A549 (cell line): ENCODE measurements around the gene ST6GALNAC5. TPM values are rescaled to one million over a fixed set of nuclear protein-coding genes. Genes with fewer than 3 reads are reported as not detected.
"Not testable (repeated sequence)": the region's sequence is repeated elsewhere in the genome, so short reads cannot be mapped to it uniquely, and the experiment has no call there.

Experiments used
- ATAC-seq, 2 experiments: fragments of 200-7000 bp in 1 of 2; fragments of >200 bp in 1 of 2; cut with Nextera tagmentation in 1 of 2; cut with Tn5 transposase in 1 of 2; 3 replicates each; pipeline versions ENCODE4 v1.8.0 to v1.9.1; 2018 to 2020; ENCODE audit warnings: mild to moderate bottlenecking in 1 of 2, moderate library complexity in 1 of 2
- CTCF ChIA-PET: fragments of 300-600 bp; sonication (Branson Sonifier 250); formaldehyde crosslinking; extraction: SDS; loops from one replicate; lab custom pipeline; 2021; ENCODE audit warnings: antibody characterized with exemption, inconsistent platforms; lab: Yijun Ruan, JAX
- POLR2A ChIA-PET: fragments of 350-600 bp; formaldehyde crosslinking; extraction: SDS; loops from one replicate; lab custom pipeline; 2021; ENCODE audit warnings: antibody characterized with exemption, inconsistent platforms; lab: Yijun Ruan, JAX
- DNase-seq, 2 experiments: peaks; one replicate each; pipeline versions ENCODE4 v3.0.0 to v3.0.0-alpha.2; 2011 to 2016; ENCODE audit warnings: low read depth in 1 of 2, low spot score in 1 of 2
- FAIRE-seq: peaks from 2 replicates; lab custom pipeline; 2011; peaks lifted over from hg19 to GRCh38; lab: Jason Lieb, UNC
- H3K27ac ChIP-seq, 2 experiments: fragments of >200 bp; sonication (Bioruptor Twin); formaldehyde crosslinking; 3 replicates each; pipeline ENCODE4 v1.5.1; 2016 to 2017
- H3K4me1 ChIP-seq: fragments of >200 bp; sonication (Bioruptor Twin); formaldehyde crosslinking; 3 replicates; pipeline ENCODE4 v1.6.1; 2016
- H3K4me2 ChIP-seq: fragments of >200 bp; sonication (Bioruptor Twin); formaldehyde crosslinking; 3 replicates; pipeline ENCODE4 v1.6.1; 2016
- H3K4me3 ChIP-seq: fragments of >200 bp; sonication (Bioruptor Twin); formaldehyde crosslinking; 3 replicates; pipeline ENCODE4 v1.5.1; 2016
- H3K9me3 ChIP-seq: fragments of >200 bp; sonication (Bioruptor Twin); formaldehyde crosslinking; 3 replicates; pipeline ENCODE4 v1.6.1; 2016
- BCL3 ChIP-seq: fragments of >200 bp; sonication (Bioruptor Twin); formaldehyde crosslinking; IDR thresholded peaks from 3 replicates; pipeline ENCODE4 v1.6.1; 2016
- CBX8 ChIP-seq: fragments of 200-600 bp; sonication (generic); IDR thresholded peaks from 2 replicates; pipeline ENCODE4 v1.6.1; 2016
- CHD4 ChIP-seq: fragments of 200-600 bp; sonication (generic); IDR thresholded peaks from 2 replicates; pipeline ENCODE4 v1.6.1; 2016; ENCODE audit warnings: antibody characterized with exemption, mild to moderate bottlenecking, borderline replicate concordance
- E2F6 ChIP-seq: IDR thresholded peaks from 2 replicates; pipeline ENCODE4 v1.6.1; 2012; ENCODE audit warnings: low read depth, borderline replicate concordance
- EHF ChIP-seq: fragments of 250-450 bp; sonication (Bioruptor Pico); IDR thresholded peaks from 2 replicates; pipeline ENCODE4 v1.5.0; 2020; ENCODE audit warnings: mild to moderate bottlenecking
- EP300 ChIP-seq, 2 experiments: fragments of >200 bp; sonication (Bioruptor Twin); formaldehyde crosslinking; IDR thresholded peaks; 2 replicates in 1 of 2; 3 replicates in 1 of 2; pipeline ENCODE4 v1.6.1; 2016 to 2017
- ESRRA ChIP-seq: fragments of 150-350 bp; IDR thresholded peaks from 2 replicates; pipeline ENCODE4 v1.6.1; 2014; ENCODE audit warnings: mild to moderate bottlenecking, low read length, borderline replicate concordance
- FOSB ChIP-seq: fragments of 250-450 bp; sonication (Bioruptor Pico); IDR thresholded peaks from 2 replicates; pipeline ENCODE4 v1.5.0; 2020; ENCODE audit warnings: mild to moderate bottlenecking, moderate library complexity
- HDAC2 ChIP-seq: fragments of 200-600 bp; sonication (generic); IDR thresholded peaks from 2 replicates; pipeline ENCODE4 v1.6.1; 2016
- HEYL ChIP-seq: fragments of 250-450 bp; sonication (Bioruptor Pico); IDR thresholded peaks from 2 replicates; pipeline ENCODE4 v1.8.0; 2021; ENCODE audit warnings: mild to moderate bottlenecking, moderate library complexity
- JUN ChIP-seq, 2 experiments: fragments of >200 bp; sonication (Bioruptor Twin); formaldehyde crosslinking; IDR thresholded peaks; 2 replicates in 1 of 2; 3 replicates in 1 of 2; pipeline ENCODE4 v1.6.1; 2016 to 2017
- JUNB ChIP-seq: fragments of >200 bp; sonication (Bioruptor Twin); formaldehyde crosslinking; IDR thresholded peaks from 2 replicates; pipeline ENCODE4 v1.6.1; 2016
- KDM1A ChIP-seq: fragments of 200-600 bp; sonication (generic); IDR thresholded peaks from 2 replicates; pipeline ENCODE4 v1.6.1; 2016; ENCODE audit warnings: low read depth, mild to moderate bottlenecking
- MAFK ChIP-seq: fragments of 450-650 bp; IDR thresholded peaks from 2 replicates; pipeline ENCODE4 v1.6.1; 2014; ENCODE audit not compliant: partially characterized antibody
- MAZ ChIP-seq: fragments of 150-350 bp; IDR thresholded peaks from 2 replicates; pipeline ENCODE4 v1.6.1; 2014; ENCODE audit warnings: antibody characterized with exemption, low read depth, low read length, borderline replicate concordance
- MYC ChIP-seq: IDR thresholded peaks from 2 replicates; pipeline ENCODE4 v1.6.1; 2012; ENCODE audit warnings: mild to moderate bottlenecking, inconsistent platforms, low read length, improper control_type of control experiment, borderline replicate concordance
- PHF8 ChIP-seq: fragments of 200-600 bp; sonication (generic); IDR thresholded peaks from 2 replicates; pipeline ENCODE4 v1.6.1; 2016; ENCODE audit warnings: low read depth, mild to moderate bottlenecking, antibody characterized with exemption, moderate library complexity, borderline replicate concordance
- POLR2A ChIP-seq: IDR thresholded peaks from 2 replicates; pipeline ENCODE4 v1.6.1; 2012; ENCODE audit warnings: mild to moderate bottlenecking, low read length
- RAD21 ChIP-seq, 2 experiments: fragments of >200 bp in 1 of 2; sonication (Bioruptor Twin) in 1 of 2; formaldehyde crosslinking in 1 of 2; IDR thresholded peaks in 1 of 2; conservative IDR thresholded peaks in 1 of 2; 2 replicates in 1 of 2; 3 replicates in 1 of 2; pipeline ENCODE4 v1.6.1; 2012 to 2018; ENCODE audit warnings: inconsistent platforms in 1 of 2
- RCOR1 ChIP-seq: fragments of 150-350 bp; IDR thresholded peaks from 2 replicates; pipeline ENCODE4 v1.6.1; 2014; ENCODE audit warnings: antibody characterized with exemption, low read length, low read depth
- SREBF2 ChIP-seq: fragments of 450-650 bp; IDR thresholded peaks from 2 replicates; pipeline ENCODE4 v1.6.1; 2014; ENCODE audit warnings: mild to moderate bottlenecking, moderate library complexity
- TFCP2L1 ChIP-seq: fragments of 250-450 bp; sonication (Bioruptor Pico); IDR thresholded peaks from 2 replicates; pipeline ENCODE4 v1.5.0; 2021; ENCODE audit warnings: mild to moderate bottlenecking
- WGBS: methylation state at CpG from one replicate; pipeline ENCODE4 v1.1.6; 2017; ENCODE audit errors: missing lambda C conversion rate; 5-methylcytosine and 5-hydroxymethylcytosine counted together
- polyA plus RNA-seq, 4 experiments: library from polyadenylated mRNA; depleted of rRNA in 3 of 4; stranded (reverse); fragments of >200 nt; fragmentation: RNase III in 1 of 4; extraction: RNeasy Plus Mini Kit Qiagen cat#74134 plus additional on column Dnase treatment in 1 of 4; gene quantifications; 2 replicates in 3 of 4; 3 replicates in 1 of 4; pipeline ENCODE4 v1.2.3, GENCODE V29; 2011 to 2017
- TF ChIP-seq, protein P1 (sequence below): fragments of 250-450 bp; sonication (Bioruptor Pico); IDR thresholded peaks from 2 replicates; pipeline ENCODE4 v1.5.0; 2021; ENCODE audit warnings: mild to moderate bottlenecking, moderate library complexity, borderline replicate concordance
- TF ChIP-seq, protein P2 (sequence below): IDR thresholded peaks from 2 replicates; pipeline ENCODE4 v1.6.1; 2012

ST6GALNAC5 gene
- polyA plus RNA-seq, 2 of the 4 experiments (the other 2 are of a cell fraction): not detected

GRCh38 chr1:76876655-76877395, 9.5 kb downstream of the ST6GALNAC5 start:
- no peaks in the 10 kb centered on the region for H3K9me3 ChIP-seq
- ChIA-PET POLR2A (no interaction called here), CTCF (no interaction called here)
- H3K27ac ChIP-seq: no peak overlapping the region
- DNase-seq (no peak), FAIRE-seq (no peak), ATAC-seq (no peak)
- H3K4me2 ChIP-seq: no peak overlapping the region
- H3K4me1 ChIP-seq: no peaks in the 10 kb centered on the region
- no peak overlapping the region for H3K4me3 ChIP-seq
- WGBS: 36% methylated on average over 8 of the region's 8 CpGs
- TF ChIP-seq PHF8: no peak
- TF ChIP-seq RCOR1: no peak
- TF ChIP-seq TFCP2L1: no peak
- TF ChIP-seq E2F6: no peak
- TF ChIP-seq KDM1A: no peak
- no peak for TF ChIP-seq ESRRA
- TF ChIP-seq CBX8: no peak
- no peak for TF ChIP-seq POLR2A
- no peak for TF ChIP-seq MYC
- TF ChIP-seq RAD21 (conservative IDR thresholded peaks at IDR 0.05 in 1 of 2, IDR thresholded peaks at IDR 0.05 in 1 of 2): no peak
- no peak for TF ChIP-seq JUN (IDR thresholded peaks at IDR 0.05)
- no peak for TF ChIP-seq JUNB
- no peak for TF ChIP-seq FOSB (CRISPR knock-in tag)
- TF ChIP-seq, protein P1, sequence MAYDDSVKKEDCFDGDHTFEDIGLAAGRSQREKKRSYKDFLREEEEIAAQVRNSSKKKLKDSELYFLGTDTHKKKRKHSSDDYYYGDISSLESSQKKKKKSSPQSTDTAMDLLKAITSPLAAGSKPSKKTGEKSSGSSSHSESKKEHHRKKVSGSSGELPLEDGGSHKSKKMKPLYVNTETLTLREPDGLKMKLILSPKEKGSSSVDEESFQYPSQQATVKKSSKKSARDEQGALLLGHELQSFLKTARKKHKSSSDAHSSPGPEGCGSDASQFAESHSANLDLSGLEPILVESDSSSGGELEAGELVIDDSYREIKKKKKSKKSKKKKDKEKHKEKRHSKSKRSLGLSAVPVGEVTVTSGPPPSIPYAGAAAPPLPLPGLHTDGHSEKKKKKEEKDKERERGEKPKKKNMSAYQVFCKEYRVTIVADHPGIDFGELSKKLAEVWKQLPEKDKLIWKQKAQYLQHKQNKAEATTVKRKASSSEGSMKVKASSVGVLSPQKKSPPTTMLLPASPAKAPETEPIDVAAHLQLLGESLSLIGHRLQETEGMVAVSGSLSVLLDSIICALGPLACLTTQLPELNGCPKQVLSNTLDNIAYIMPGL (CRISPR knock-in tag): no peak
- no peak for TF ChIP-seq MAFK

DNA sequence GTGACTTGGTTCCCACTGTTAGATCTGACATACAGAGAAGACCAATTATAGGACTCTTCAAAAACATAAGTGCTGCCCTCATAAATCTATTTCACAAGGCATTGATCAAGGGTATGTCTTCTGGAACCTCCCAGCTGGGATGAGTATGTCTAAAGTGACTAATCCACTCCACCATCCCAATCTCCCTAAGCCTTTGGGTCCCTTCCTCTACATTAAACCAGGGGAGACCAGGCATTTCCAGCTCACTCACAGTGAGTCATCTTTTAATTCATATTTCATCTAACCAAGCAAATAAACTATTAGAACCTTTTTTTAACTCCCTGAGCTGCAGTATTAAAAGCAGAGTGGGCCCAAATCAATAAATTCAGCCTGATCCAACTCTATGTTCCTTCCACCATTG, 11.7 kb downstream of the ST6GALNAC5 start:
- POLR2A ChIA-PET, H3K4me3 ChIP-seq, FAIRE-seq, H3K27ac ChIP-seq, ATAC-seq, DNase-seq, H3K4me2 ChIP-seq, CTCF ChIA-PET, H3K4me1 ChIP-seq, H3K9me3 ChIP-seq: not testable (repeated sequence)

DNA sequence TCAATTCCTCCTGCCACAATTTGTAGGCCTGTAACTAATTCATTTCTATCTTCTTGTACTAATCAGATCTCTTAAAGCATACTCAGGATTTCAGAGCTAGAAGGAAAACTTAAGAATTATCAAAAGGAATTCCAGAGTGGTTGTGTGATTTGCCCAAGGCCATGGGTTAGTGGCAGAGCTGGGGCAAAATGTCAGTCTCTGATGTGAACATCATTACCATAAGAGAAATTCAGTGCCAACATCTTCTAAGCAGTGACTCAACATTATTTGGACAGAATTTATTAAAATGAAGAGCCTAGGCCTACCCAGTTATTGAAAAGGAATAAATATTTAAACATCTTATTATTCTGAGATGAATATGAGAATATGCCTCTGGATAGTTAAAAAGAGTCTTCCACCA, 14.5 kb downstream of the ST6GALNAC5 start:
- no peak for FAIRE-seq
- H3K4me1 ChIP-seq: no peaks in the 10 kb centered on the region
- ChIA-PET CTCF (no interaction called here), POLR2A (no interaction called here)
- no peak overlapping the region for H3K4me2 ChIP-seq
- DNase-seq: no peak
- H3K4me3 ChIP-seq: no peak overlapping the region
- no peak overlapping the region for H3K27ac ChIP-seq
- H3K9me3 ChIP-seq: no peaks in the 10 kb centered on the region
- no peak for ATAC-seq
- TF ChIP-seq RAD21 (conservative IDR thresholded peaks at IDR 0.05 in 1 of 2, IDR thresholded peaks at IDR 0.05 in 1 of 2) (no peak), MAZ (no peak), CHD4 (no peak), FOSB (CRISPR knock-in tag) (no peak), HEYL (CRISPR knock-in tag) (no peak), SREBF2 (no peak), HDAC2 (no peak), EP300 (IDR thresholded peaks at IDR 0.05) (no peak), EHF (CRISPR knock-in tag) (no peak), POLR2A (no peak), CBX8 (no peak), BCL3 (no peak)
- TF ChIP-seq, protein P2, sequence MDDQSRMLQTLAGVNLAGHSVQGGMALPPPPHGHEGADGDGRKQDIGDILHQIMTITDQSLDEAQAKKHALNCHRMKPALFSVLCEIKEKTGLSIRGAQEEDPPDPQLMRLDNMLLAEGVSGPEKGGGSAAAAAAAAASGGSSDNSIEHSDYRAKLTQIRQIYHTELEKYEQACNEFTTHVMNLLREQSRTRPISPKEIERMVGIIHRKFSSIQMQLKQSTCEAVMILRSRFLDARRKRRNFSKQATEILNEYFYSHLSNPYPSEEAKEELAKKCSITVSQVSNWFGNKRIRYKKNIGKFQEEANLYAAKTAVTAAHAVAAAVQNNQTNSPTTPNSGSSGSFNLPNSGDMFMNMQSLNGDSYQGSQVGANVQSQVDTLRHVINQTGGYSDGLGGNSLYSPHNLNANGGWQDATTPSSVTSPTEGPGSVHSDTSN: no peak
